Measurements from ENCODE around the gene SNX21.
A peak's percentile ranks its signal among the peaks of the same experiment; 100 is the strongest.
"Not testable (repeated sequence)": the region's sequence is repeated elsewhere in the genome, so short reads cannot be mapped to it uniquely, and the experiment has no call there.

Gene SNX21

GRCh38 chr20:45867136-45867818 is 33.7 kb downstream of the SNX21 start:
- H3K36me3 Mint-ChIP-seq (ENCODE audit: low read depth): peaks cover 10% of the 10 kb centered on the region
- no peak overlapping the region for H3K27ac Mint-ChIP-seq
- H3K9me3 Mint-ChIP-seq: no peaks in the 10 kb centered on the region
- no peak overlapping the region for H3K4me3 Mint-ChIP-seq
- intact Hi-C loops (cut with micrococcal nuclease): no loop called here
- peaks cover 6% of the 10 kb centered on the region for H3K4me1 Mint-ChIP-seq (ENCODE audit: low read depth)
- no peaks in the 10 kb centered on the region for H3K27me3 Mint-ChIP-seq

- Mint-ChIP-seq H3K4me1 (ENCODE audit: low read depth) (peaks cover 6% of the 10 kb centered on the region), H3K9me3 (no peaks in the 10 kb centered on the region), H3K36me3 (ENCODE audit: low read depth) (peaks cover 15% of the 10 kb centered on the region), H3K4me3 (no peak overlapping the region), H3K27ac (no peak overlapping the region), H3K27me3 (no peaks in the 10 kb centered on the region)
- intact Hi-C loops (cut with micrococcal nuclease): no loop called here
Observed at GRCh38 chr20:45867819-45868176, 34.2 kb downstream of the SNX21 start.

GRCh38 chr20:45872626-45873025 is 39.0 kb downstream of the SNX21 start:
- Mint-ChIP-seq H3K27me3 (no peaks in the 10 kb centered on the region), H3K27ac (no peak overlapping the region), H3K4me3 (no peak overlapping the region), H3K9me3 (no peaks in the 10 kb centered on the region), H3K4me1 (ENCODE audit: low read depth) (no peaks in the 10 kb centered on the region), H3K36me3 (ENCODE audit: low read depth) (peaks cover 24% of the 10 kb centered on the region)
- intact Hi-C loops (cut with micrococcal nuclease): no loop called here

- no peak overlapping the region for H3K27ac Mint-ChIP-seq
- H3K27me3 Mint-ChIP-seq: no peaks in the 10 kb centered on the region
- peaks cover 33% of the 10 kb centered on the region for H3K36me3 Mint-ChIP-seq (ENCODE audit: low read depth)
- no peaks in the 10 kb centered on the region for H3K4me1 Mint-ChIP-seq (ENCODE audit: low read depth)
- no peaks in the 10 kb centered on the region for H3K9me3 Mint-ChIP-seq
- H3K4me3 Mint-ChIP-seq: no peak overlapping the region
- intact Hi-C loops (cut with micrococcal nuclease): no loop called here
Observed at GRCh38 chr20:45873409-45874103, 40.0 kb downstream of the SNX21 start.

- H3K27ac Mint-ChIP-seq; H3K27me3 Mint-ChIP-seq; intact Hi-C loops (cut with micrococcal nuclease); H3K4me3 Mint-ChIP-seq; H3K4me1 Mint-ChIP-seq (ENCODE audit: low read depth); H3K9me3 Mint-ChIP-seq: not testable (repeated sequence)
- H3K36me3 Mint-ChIP-seq (ENCODE audit: low read depth): peaks cover 35% of the 10 kb centered on the region
Observed at GRCh38 chr20:45874104-45874481, 40.5 kb downstream of the SNX21 start.

- peaks cover 35% of the 10 kb centered on the region for H3K36me3 Mint-ChIP-seq (ENCODE audit: low read depth)
- H3K4me1 Mint-ChIP-seq (ENCODE audit: low read depth): no peaks in the 10 kb centered on the region
- no peaks in the 10 kb centered on the region for H3K27me3 Mint-ChIP-seq
- H3K27ac Mint-ChIP-seq: no peak overlapping the region
- H3K4me3 Mint-ChIP-seq: no peak overlapping the region
- H3K9me3 Mint-ChIP-seq: no peaks in the 10 kb centered on the region
- intact Hi-C loops (cut with micrococcal nuclease): no loop called here
Observed at GRCh38 chr20:45874576-45874975, 41.0 kb downstream of the SNX21 start.

GRCh38 chr20:45878076-45878761 is 44.6 kb downstream of the SNX21 start:
- Mint-ChIP-seq H3K27ac (no peak overlapping the region), H3K4me1 (ENCODE audit: low read depth) (peaks cover 19% of the 10 kb centered on the region), H3K27me3 (no peaks in the 10 kb centered on the region), H3K36me3 (ENCODE audit: low read depth) (peaks cover 34% of the 10 kb centered on the region), H3K9me3 (no peaks in the 10 kb centered on the region), H3K4me3 (no peak overlapping the region)
- intact Hi-C loops (cut with micrococcal nuclease): no loop called here

- Mint-ChIP-seq H3K36me3 (ENCODE audit: low read depth) (peaks cover 47% of the 10 kb centered on the region), H3K27me3 (no peaks in the 10 kb centered on the region), H3K4me1 (ENCODE audit: low read depth) (peaks cover 39% of the 10 kb centered on the region), H3K4me3 (peak within 1 kb of the TSS; percentile 89), H3K9me3 (no peaks in the 10 kb centered on the region), H3K27ac (peak within 1 kb of the TSS; percentile 85)
- intact Hi-C loops (cut with micrococcal nuclease): loop anchor here (10.0 kb wide), 1 partner anchor 76 kb away; no protein-coding TSS in a partner anchor
Observed at GRCh38 chr20:45880988-45881788, 47.6 kb downstream of the SNX21 start, which contains the start of gene ZSWIM1. Gene ZSWIM1 (plus strand): TSS chr20:45881227. CDS start chr20:45882593, 1,366 bp downstream.

GRCh38 chr20:45882469-45883099 is 49.0 kb downstream of the SNX21 start:
- Mint-ChIP-seq H3K27ac (no peak overlapping the region), H3K9me3 (no peaks in the 10 kb centered on the region), H3K4me1 (ENCODE audit: low read depth) (peaks cover 39% of the 10 kb centered on the region), H3K27me3 (no peaks in the 10 kb centered on the region), H3K36me3 (ENCODE audit: low read depth) (peaks cover 50% of the 10 kb centered on the region), H3K4me3 (peak overlapping the region; percentile 17)
- intact Hi-C loops (cut with micrococcal nuclease): loop anchor here (10.0 kb wide), 1 partner anchor 78 kb away; no protein-coding TSS in a partner anchor

- Mint-ChIP-seq H3K4me1 (ENCODE audit: low read depth) (peaks cover 39% of the 10 kb centered on the region), H3K9me3 (no peaks in the 10 kb centered on the region), H3K4me3 (no peak overlapping the region), H3K27ac (no peak overlapping the region), H3K36me3 (ENCODE audit: low read depth) (peaks cover 48% of the 10 kb centered on the region), H3K27me3 (no peaks in the 10 kb centered on the region)
- intact Hi-C loops (cut with micrococcal nuclease): loop anchor here (10.0 kb wide), 1 partner anchor 78 kb away; no protein-coding TSS in a partner anchor
Observed at GRCh38 chr20:45883100-45883469, 49.5 kb downstream of the SNX21 start.

- intact Hi-C loops (cut with micrococcal nuclease): loop anchor here (10.0 kb wide), 1 partner anchor 82 kb away; no protein-coding TSS in a partner anchor
Observed at GRCh38 chr20:45886590-45887345, 53.2 kb downstream of the SNX21 start.

GRCh38 chr20:45887346-45887715 is 53.7 kb downstream of the SNX21 start, which contains the start of gene SPATA25:
Gene SPATA25 (minus strand): TSS chr20:45887622. CDS start chr20:45887590, 32 bp downstream.
- Mint-ChIP-seq H3K9me3 (no peaks in the 10 kb centered on the region), H3K36me3 (ENCODE audit: low read depth) (peaks cover 59% of the 10 kb centered on the region), H3K4me1 (ENCODE audit: low read depth) (peaks cover 53% of the 10 kb centered on the region), H3K27me3 (no peaks in the 10 kb centered on the region), H3K27ac (no peak within 1 kb of the TSS), H3K4me3 (no peak within 1 kb of the TSS)
- intact Hi-C loops (cut with micrococcal nuclease): loop anchor here (10.0 kb wide), 1 partner anchor 83 kb away; no protein-coding TSS in a partner anchor

More at GRCh38 chr20:45886590-45887345, 53.2 kb downstream of the SNX21 start:
- Mint-ChIP-seq H3K4me3 (no peak overlapping the region), H3K4me1 (ENCODE audit: low read depth) (peaks cover 52% of the 10 kb centered on the region), H3K27me3 (no peaks in the 10 kb centered on the region), H3K27ac (no peak overlapping the region), H3K36me3 (ENCODE audit: low read depth) (peaks cover 57% of the 10 kb centered on the region), H3K9me3 (no peaks in the 10 kb centered on the region)
